Osteocyte (in vitro differentiated cells): ENCODE data around the gene FRMD1. TPM values are rescaled to one million over a fixed set of nuclear protein-coding genes. Genes with fewer than 3 reads are reported as not detected.

Experiments used
- DNase-seq: peaks from one replicate; pipeline ENCODE4 v3.0.0; 2021; ENCODE audit warnings: mixed read lengths; ENCODE audit not compliant: unreplicated experiment; ENCODE audit errors: extremely low spot score
- H3K27ac Mint-ChIP-seq: one replicate; pipeline ENCODE4 v1.8.0; 2021; ENCODE audit warnings: mild to moderate bottlenecking, mixed read lengths; ENCODE audit not compliant: unreplicated experiment
- H3K27me3 Mint-ChIP-seq: one replicate; pipeline ENCODE4 v1.8.0; 2021; ENCODE audit warnings: mixed read lengths; ENCODE audit not compliant: unreplicated experiment
- H3K36me3 Mint-ChIP-seq: one replicate; pipeline ENCODE4 v1.8.0; 2021; ENCODE audit warnings: mixed read lengths; ENCODE audit not compliant: unreplicated experiment
- H3K4me1 Mint-ChIP-seq: one replicate; pipeline ENCODE4 v1.8.0; 2021; ENCODE audit warnings: mixed read lengths; ENCODE audit not compliant: unreplicated experiment
- H3K4me3 Mint-ChIP-seq: one replicate; pipeline ENCODE4 v1.8.0; 2021; ENCODE audit warnings: mild to moderate bottlenecking, moderate library complexity, mixed read lengths; ENCODE audit not compliant: unreplicated experiment
- H3K9me3 Mint-ChIP-seq: one replicate; pipeline ENCODE4 v1.8.0; 2021; ENCODE audit warnings: mixed read lengths; ENCODE audit not compliant: unreplicated experiment
- total RNA-seq: library from RNA; stranded (reverse); gene quantifications from 2 replicates; pipeline ENCODE4 v1.2.1, GENCODE V29; 2021
- TF ChIP-seq, protein P1 (sequence below): fragments of 200-600 bp; sonication (generic); IDR thresholded peaks from 2 replicates; pipeline ENCODE4 v1.5.0; 2021; ENCODE audit warnings: antibody characterized with exemption, mild to moderate bottlenecking, moderate library complexity

The FRMD1 gene
- total RNA-seq, 1 donor from 2014 or later = 0.05 TPM

DNA sequence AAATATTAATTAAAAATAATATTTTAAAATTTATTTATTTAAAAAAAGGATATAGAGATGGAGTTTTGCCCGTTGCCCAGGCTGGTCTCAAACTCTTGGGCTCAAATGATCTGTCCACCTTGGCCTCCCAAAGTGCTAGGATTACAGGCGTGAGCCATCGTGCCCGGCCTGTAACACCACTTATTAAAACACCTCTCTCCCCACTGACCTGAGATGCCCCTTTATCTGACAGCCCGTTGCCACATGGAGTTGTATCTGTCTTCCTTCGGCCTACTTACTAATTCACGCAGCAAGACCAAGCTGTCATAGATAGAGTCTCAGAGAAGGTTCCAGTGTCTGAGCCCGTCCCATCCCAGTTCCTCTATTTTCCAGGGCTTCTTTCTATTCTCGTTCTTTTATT lies 50.8 kb downstream of the FRMD1 start:
- no peak overlapping the region for H3K27ac Mint-ChIP-seq
- TF ChIP-seq, protein P1, sequence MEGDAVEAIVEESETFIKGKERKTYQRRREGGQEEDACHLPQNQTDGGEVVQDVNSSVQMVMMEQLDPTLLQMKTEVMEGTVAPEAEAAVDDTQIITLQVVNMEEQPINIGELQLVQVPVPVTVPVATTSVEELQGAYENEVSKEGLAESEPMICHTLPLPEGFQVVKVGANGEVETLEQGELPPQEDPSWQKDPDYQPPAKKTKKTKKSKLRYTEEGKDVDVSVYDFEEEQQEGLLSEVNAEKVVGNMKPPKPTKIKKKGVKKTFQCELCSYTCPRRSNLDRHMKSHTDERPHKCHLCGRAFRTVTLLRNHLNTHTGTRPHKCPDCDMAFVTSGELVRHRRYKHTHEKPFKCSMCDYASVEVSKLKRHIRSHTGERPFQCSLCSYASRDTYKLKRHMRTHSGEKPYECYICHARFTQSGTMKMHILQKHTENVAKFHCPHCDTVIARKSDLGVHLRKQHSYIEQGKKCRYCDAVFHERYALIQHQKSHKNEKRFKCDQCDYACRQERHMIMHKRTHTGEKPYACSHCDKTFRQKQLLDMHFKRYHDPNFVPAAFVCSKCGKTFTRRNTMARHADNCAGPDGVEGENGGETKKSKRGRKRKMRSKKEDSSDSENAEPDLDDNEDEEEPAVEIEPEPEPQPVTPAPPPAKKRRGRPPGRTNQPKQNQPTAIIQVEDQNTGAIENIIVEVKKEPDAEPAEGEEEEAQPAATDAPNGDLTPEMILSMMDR = no peak
- no peak overlapping the region for H3K4me3 Mint-ChIP-seq
- no peaks in the 10 kb centered on the region for H3K27me3 Mint-ChIP-seq
- no peaks in the 10 kb centered on the region for H3K36me3 Mint-ChIP-seq
- H3K9me3 Mint-ChIP-seq = no peaks in the 10 kb centered on the region
- DNase-seq = no peak
- peaks cover 33% of the 10 kb centered on the region for H3K4me1 Mint-ChIP-seq

DNA sequence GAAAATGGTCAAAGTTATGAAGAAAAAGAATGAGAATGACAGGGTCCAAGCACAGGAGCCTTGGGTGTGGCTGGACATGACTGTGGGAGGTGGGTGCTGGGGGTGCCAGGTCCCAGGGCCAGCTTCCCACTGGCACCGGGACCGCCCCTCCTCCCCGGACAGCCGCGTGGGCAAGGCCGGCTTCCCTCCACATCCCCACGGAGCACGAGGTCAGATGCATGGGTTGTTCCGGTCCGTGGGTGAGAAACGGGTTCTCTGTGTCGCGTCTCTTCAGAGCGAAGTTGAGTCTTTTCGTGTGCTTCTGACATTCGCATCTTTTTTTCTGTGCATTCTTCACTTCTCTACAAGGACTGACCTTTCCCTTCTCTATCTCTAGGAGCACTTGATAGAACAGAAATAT lies 51.5 kb downstream of the FRMD1 start:
- no peak overlapping the region for H3K27ac Mint-ChIP-seq
- no peaks in the 10 kb centered on the region for H3K9me3 Mint-ChIP-seq
- DNase-seq = peak; percentile 46
- no peaks in the 10 kb centered on the region for H3K36me3 Mint-ChIP-seq
- TF ChIP-seq, protein P1 = no peak
- peaks cover under 1% of the 10 kb centered on the region for H3K27me3 Mint-ChIP-seq
- H3K4me1 Mint-ChIP-seq = peaks cover 27% of the 10 kb centered on the region
- H3K4me3 Mint-ChIP-seq = no peak overlapping the region

DNA sequence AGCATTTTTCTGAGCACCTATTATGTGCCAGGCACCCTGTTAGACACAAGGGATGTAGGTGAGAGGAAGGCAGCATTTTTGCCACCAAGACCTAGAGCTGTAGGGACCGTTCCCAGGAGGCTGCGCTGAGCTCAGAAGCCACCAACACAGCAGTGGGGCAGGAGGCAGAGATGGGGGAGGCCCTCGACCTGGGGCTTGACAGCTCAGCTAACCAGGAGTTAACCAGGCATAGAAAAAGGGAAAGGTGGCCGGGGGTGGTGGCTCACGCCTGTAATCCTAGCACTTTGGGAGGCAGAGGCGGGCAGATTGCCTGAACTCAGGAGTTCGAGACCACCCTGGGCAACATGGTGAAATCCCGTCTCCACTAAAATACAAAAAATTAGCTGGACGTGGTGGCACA lies 52.1 kb downstream of the FRMD1 start:
- H3K4me1 Mint-ChIP-seq = peaks cover 21% of the 10 kb centered on the region
- peaks cover 6% of the 10 kb centered on the region for H3K27me3 Mint-ChIP-seq
- no peaks in the 10 kb centered on the region for H3K36me3 Mint-ChIP-seq
- peak; percentile 53 for DNase-seq
- TF ChIP-seq, protein P1 = no peak
- no peak overlapping the region for H3K4me3 Mint-ChIP-seq
- no peaks in the 10 kb centered on the region for H3K9me3 Mint-ChIP-seq
- no peak overlapping the region for H3K27ac Mint-ChIP-seq

DNA sequence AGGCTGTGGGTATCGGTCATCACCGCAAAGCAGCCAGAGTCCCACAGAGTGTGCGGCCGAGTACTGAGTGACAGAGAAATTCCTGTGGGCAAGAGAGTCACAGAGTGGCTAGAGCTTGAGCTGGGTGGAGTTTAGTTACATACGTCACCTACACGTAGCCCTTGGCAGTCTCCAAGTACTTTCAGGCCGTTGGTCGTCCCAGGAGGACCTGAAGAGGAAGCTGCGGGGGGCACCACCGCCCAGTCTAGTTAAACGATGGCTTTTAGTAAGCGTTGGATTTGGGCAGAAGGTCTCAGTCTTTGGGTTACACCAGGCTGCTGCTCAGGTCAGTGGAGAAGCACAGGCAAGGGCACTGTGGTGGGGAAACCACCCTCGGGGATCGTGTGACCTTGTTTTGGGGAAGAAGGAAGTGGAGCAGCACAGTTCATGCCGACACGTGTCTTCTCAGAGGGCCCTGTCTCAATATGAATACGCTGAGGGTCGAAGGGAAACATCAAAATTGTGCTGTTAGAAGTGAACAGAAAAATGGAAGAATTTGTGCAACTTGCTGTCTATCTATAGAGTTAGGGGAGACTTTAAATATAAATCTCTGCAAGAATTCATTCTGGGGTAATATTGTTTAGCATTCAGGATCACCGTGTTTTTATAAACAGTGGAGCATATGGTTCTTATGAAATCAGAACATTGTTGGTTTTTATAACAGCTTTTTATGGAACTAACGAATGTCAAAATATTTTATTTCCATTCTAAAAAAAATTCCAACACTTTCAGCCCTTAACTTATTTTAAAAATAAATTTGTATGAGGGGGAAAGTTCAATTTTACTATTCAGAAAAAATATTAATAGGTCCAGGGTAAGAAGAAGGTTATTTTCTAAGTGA lies 52.9 kb downstream of the FRMD1 start:
- Mint-ChIP-seq H3K9me3 (no peaks in the 10 kb centered on the region), H3K36me3 (no peaks in the 10 kb centered on the region), H3K27ac (no peak overlapping the region), H3K4me3 (no peak overlapping the region), H3K27me3 (peaks cover 14% of the 10 kb centered on the region), H3K4me1 (peaks cover 12% of the 10 kb centered on the region)
- TF ChIP-seq, protein P1 = no peak
- peak; percentile 72 for DNase-seq

DNA sequence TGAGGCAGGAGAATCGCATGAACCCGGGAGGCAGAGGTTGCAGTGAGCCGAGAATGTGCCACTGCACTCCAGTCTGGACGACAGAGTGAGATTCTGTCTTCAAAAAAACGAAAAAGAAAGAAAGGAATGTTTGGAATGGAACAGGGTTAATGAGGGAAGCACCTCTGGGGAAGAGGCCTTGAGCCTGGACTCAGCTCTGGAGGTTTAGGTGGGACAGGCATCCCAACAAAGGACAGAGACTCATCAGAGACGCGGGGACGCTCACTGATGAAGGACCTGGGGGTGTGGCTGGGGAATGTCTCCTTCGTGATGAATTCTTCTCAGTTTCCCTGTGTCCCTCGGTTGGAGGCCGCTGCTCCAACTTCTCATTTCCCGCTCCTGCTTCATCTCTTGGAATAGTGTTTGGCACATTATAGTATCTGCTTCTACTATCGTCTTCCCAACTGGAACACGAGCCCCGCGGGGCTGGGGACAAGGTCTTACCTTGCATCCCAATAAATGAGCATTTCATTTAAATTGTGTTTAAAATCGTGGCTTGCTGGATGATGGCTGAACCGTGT lies 54.0 kb downstream of the FRMD1 start:
- Mint-ChIP-seq H3K27ac (no peak overlapping the region), H3K4me1 (peaks cover 5% of the 10 kb centered on the region), H3K27me3 (peaks cover 24% of the 10 kb centered on the region), H3K36me3 (no peaks in the 10 kb centered on the region), H3K9me3 (no peaks in the 10 kb centered on the region), H3K4me3 (no peak overlapping the region)
- peak; percentile 57 for DNase-seq
- TF ChIP-seq, protein P1 = no peak
